GM21360 (cell line): Measurements from ENCODE around the gene CA14.
"Not testable (repeated sequence)": the region's sequence is repeated elsewhere in the genome, so short reads cannot be mapped to it uniquely, and the experiment has no call there.

Source experiments
- ATAC-seq: cut with Tn5 transposase; IDR thresholded peaks from one replicate; pipeline ENCODE4 v1.9.1; 2021; ENCODE audit warnings: mild to moderate bottlenecking, moderate library complexity; ENCODE audit not compliant: unreplicated experiment

Gene CA14

DNA sequence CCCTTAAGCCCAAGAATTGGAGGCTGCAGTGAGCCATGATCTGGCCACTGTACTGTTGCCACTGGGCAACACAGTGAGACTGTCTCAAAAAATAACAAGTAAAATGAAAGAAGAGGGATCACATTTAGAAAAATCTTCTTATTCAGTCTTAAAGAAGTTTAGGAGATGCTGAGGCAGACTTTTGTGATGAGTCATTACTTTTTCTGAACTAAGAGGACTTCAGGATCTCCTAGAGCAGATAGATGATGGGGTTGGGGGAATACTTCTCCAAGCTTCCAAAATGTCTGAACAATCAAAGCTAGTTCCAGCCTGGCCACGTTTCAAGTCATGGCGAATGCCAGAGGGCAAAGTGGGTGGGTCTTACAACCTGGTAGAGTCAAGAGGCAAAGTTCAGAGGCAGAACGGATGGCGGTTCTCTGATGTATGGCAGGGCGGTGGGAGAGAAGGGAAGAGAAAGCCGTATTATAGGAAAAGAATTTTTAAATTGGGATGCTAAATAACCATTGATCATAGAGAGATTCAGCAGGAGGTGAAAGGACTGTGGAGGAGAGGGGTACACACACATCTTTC is 22.6 kb downstream of the CA14 start:
- no peak for ATAC-seq

DNA sequence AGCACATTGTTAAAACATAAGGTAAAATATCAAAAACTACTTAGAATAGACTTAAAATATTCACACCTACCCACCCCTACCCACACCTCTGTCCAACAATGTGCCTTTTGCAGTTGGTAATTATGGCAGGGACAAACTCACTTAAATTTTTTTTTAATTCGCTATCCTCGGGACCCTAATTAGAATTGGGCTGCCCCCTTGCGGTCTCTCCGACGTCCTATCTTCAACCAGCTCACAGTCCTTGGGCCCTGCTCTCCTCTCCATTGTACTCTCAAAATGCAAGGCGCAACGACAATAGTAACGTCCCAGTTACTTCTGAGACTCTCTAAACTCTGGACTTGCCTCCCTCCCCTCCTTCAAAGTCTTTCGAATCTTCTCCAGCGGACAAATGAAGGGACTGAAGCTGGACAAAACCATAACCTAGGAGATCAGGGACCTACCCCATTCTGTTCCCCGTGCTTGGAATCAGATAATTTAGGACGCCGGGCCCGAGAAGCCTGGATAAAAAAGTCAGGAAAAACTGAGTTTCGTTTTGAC is 23.7 kb downstream of the CA14 start:
- ATAC-seq: no peak

DNA sequence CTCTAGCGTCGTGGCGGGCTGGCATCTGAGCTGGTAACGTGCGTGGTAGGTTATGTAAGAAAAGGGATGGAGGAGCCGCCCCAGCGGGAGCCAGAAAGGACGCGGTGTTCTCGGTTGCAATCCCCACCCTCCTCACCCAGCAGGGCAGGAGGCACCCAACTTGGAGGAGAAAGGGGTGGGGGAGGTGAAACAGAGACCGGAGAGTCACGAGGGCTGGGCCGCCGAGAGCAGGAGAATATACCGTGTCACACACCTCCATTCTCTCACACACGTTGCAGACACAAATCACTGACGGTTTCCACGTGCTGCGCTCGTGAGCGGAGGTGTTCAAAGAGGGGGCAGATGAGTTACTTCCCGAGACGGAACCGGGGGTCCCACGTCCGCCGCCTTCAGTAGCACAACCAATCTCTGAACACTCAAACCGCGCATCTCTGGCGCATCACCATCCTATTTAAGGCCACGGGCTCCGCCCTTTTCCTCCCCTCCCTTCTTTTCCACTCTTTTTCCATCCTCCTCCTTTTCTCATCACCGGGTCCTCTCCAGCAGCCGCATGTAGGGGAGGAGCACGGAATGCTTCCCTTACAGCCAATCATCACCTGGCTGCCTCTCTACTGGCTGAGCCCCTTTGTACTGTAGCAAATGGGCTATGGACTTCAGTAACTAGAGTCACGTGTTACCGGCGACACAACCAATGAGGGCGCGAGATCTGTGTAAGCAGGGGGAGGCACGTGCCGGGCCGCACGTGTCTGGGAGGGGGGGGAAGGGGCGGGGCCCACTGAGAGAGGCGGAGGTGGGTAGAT is 24.4 kb downstream of the CA14 start, which contains the start of gene CIART:
TSS of gene CIART (plus strand) at position 797 of the 800 bp plus-strand sequence. CDS start 714 bp downstream, outside the sequence.
- no peak for ATAC-seq

DNA sequence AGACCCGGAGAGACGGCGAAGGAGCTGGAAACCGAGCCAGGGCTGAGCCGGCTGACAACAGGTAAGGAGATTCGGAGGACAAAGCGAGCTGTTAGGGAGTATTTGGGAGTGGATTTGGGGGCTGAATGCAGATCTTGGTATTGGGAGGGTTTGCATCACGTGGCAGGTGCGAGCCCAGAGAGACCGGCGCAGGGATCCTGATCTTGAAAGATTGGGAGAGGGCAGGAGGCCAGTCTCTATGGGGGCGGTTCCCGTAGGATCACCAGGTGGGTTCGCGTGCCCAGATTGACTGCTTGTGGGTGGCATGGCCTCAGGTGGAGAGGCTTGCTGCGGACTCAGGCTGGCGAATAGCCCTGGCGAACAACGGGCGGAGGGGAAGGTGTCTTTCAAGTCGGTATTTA is 25.0 kb downstream of the CA14 start:
- no peak for ATAC-seq

DNA sequence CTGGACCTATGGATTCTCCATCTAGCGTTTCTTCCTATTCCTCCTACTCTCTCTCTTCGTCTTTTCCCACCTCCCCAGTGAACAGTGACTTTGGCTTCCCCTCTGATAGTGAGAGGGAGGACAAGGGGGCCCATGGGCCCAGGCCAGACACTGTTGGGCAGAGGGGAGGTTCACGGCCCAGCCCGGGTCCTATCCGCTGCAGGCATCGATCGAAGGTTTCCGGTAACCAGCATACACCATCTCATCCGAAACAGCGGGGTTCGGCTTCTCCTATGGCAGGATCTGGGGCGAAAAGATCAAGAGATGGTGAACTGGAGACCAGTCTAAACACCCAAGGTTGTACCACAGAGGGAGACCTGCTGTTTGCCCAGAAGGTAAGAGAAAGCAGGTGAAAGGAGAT is 25.7 kb downstream of the CA14 start:
- no peak for ATAC-seq

DNA sequence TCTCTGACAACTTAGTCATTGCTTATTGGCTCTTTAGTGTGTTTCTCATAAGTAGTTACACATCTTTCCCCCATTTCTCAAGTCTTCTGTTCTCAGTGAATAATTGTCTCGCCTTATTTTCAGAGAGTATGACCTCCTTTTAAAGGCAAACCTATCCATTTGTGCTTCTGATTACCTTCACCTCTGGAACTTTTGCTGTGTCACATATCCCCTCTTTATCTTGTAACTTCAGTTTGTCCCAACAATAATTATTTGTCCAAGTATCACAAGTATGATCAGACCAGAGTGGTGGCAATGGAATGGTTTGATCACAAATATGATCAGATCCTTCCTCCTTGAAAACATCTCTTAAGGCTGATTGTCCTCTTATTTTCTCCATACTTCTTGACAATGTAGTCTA is 30.8 kb downstream of the CA14 start:
- ATAC-seq: no peak

DNA sequence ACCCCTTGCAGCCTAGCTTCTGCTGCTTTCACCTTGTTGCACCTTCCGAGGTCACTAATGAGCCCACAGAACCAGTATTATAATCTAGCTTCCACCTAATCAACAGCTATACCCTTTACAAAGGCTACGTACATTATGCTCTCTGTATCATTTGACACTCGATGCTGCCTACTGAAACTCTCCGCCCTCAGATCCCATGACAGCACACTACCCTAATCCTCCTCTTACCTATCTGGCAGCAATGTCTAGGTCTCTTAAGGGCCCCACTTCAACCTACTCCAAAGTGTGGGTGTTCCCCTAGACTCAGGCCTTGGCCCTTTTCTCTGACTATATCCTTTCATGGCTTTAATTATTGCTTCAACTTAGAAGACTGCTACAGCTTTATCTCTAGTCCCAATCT is 31.2 kb downstream of the CA14 start:
- no peak for ATAC-seq

DNA sequence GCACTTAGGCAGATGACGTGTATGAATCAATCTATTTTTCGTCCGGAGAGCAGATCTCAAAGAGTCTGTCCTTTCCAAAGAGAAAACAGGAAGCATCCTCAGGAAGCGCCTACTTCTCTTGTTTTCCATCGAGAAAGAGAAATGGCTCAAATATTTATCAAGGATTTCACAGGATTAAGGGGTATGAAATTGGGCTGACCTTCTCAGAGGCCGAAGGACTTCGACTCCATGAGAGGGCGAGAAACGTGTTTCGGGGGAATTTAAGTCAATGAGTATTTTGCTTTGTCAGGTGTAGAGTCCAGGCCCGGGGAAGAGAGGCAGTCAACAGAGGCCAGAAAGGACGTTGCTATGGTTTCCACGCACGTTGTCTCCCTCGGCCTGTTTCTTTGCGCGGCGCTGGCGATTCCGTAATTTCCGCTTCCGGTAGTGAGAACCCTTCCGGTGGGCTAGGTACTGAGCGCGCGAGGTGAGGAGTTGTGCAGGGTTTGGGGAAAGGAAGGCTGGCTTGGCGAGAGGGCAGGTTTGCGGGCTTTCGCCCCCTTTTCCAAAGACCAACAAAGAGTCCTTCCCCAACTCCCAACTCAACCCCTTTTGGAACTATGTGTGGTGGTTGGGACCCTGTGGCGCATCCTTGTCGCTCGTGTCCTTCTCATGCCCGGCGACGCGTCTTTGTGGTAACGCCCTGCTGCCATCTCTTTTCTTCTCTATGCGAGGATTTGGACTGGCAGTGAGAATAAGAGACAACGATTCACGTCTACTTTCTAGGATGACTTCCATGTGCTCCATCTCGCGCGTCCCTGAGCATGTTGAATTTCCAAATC is 36.1 kb downstream of the CA14 start, which contains the start of gene MRPS21:
TSS of gene MRPS21 (plus strand) at position 429 of the 821 bp plus-strand sequence. CDS start 506 bp downstream, outside the sequence.
- peak; percentile 85 for ATAC-seq

DNA sequence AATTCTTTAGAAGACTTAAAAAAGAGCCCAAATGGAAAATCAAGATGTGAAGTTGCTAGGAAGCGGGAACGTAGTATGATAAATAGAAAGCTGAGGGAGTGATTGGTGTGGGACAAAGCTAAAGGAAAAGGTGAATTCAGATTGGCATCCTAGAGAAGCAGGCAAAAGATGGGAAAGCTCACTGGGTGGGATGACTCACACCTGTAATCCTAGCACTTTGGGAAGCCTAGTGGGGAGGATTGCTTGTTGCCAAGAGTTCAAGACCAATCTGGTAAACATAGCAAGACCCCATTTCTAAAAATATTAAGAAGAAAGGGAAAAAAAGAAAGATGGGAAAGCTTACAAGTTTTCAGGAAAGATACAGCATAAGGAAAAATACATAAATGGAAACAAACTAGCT is 37.9 kb downstream of the CA14 start:
- ATAC-seq: no peak

DNA sequence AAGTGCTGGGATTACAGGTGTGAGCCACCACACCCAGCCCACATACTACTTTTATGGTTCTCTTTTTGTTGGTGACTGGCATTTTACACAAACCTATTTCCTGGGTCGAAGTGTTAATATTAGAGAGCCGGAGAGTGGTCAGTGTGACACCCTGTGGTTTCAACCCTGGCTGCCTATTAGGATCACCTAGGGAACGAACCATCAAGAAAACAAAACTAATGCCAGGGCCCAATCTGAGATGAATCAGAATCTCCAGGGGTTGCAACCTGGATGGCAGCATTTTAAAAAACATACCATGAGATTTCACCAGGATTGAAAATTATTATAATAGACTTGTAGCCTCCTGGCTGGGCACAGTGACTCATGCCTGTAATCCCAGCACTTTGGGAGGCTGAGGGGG is 42.1 kb downstream of the CA14 start:
- ATAC-seq: no peak

DNA sequence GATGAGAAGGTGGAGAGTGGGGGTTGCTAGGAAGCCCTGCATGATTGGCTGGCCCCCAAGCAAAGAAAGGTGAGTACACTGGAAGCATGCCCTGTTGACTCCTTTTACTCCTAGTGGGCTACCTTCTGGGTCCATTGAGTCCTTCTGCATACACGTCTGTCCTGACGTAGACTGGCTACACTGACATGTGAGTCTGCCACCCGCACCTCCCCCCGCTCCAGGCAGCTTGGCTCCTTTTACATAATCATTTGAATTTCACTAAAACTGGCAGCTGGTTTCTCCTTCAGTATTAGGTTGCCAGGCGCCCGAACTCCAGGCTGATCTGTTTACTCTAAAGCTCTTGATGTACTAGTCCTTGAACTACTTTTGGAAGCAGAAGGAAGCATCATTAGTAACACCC is 44.8 kb downstream of the CA14 start:
- ATAC-seq: no peak

DNA sequence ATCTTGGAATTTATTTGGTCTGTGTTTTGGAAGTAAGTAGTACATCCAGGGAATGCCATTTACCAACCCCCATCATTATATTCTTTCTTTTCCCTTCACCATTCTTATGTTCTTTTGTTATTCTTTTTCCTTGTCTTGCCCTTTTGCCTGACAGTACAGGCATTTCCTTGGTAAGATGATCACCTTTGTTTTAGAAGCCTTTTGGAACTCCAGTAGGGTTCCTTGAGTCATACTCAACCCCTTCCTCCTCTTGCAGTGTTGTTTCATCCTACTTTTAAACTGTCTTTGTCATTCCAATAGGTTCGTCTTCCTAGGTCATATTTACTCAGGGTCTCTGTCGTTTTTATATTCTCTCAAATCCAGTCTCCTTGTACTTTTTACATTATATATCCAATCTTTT is 45.3 kb downstream of the CA14 start:
- no peak for ATAC-seq

DNA sequence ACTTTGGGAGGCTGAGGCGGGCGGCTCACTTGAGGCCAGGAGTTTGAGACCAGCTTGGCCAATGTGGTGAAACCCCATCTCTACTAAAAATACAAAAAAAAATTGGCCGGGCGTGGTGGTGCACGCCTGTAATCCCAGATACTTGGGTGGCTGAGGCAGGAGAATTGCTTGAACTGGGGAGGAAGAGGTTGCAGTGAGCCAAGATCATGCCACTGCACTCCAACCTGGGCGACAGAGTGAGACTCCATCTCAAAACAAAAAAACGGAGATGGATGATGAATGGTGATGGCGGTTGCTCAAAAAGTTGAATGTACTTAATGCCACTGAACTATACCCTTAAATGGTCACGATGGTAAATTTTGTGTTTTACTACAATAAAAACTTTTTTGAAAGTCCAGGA is 51.0 kb downstream of the CA14 start:
- ATAC-seq: not testable (repeated sequence)

DNA sequence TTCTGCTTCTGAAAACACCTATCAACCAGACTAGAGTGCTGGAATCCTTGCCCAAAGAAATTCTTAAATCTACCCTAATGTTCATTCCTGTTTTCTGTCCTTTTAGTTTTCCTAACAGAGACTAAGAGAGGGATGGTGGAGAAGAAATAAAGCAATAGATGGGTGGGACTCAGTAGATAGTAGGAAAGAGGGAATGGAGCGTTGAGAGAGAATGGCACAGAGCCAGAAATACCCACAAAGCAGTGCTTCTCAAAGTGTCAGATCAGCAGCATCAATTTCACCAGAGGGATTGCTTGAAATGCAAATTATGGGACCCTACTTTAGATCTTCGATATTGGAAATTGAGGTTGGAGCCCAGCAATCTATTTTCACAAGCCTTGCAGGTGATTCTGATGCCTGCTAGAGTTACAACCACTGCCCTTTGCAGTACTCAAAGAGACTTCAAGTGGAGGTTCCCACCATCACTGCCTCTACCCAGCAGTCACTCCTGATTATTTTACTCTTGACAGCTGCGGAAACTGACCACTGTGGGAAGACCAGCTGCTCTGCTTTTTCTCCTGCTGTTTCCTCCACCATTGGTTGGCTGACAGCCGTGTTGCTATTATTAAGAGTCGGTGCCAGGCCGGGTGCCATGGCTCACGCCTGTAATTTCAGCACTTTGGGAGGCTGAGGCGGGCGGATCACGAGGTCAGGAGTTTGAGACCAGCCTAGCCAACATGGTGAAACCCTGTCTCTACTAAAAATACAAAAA is 52.4 kb downstream of the CA14 start:
- no peak for ATAC-seq

DNA sequence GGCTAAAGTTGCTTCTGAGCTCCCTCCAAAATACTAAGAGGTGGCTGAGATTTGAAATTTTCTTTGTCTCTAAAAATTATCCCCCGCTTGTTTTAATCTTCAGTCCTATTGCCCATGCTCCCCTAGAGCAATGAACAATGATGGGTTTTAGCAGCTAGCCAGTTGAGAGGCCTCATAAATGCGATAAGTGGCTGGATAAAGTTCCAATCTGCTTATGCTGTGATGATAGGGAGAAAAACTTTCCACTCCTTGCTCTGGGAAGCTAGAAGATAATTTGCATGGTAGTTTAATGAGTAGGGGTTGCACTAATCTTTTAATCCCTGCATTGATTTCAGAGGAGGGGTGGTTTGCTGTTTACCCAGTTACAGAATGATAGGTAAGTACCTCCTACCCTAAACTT is 54.2 kb downstream of the CA14 start:
- ATAC-seq: no peak
